Sciatic nerve (tissue), 2 donors: Measurements from ENCODE around the gene STK32C. TPM values are rescaled to one million over a fixed set of nuclear protein-coding genes. Genes with fewer than 3 reads are reported as not detected.
"Not testable (repeated sequence)": the region's sequence is repeated elsewhere in the genome, so short reads cannot be mapped to it uniquely, and the experiment has no call there.

Experiments used
- ATAC-seq: fragments of 200-7000 bp; cut with Tn5 transposase; one replicate; pipeline ENCODE4 v1.9.1; 2020; ENCODE audit warnings: mild to moderate bottlenecking, moderate library complexity
- DNase-seq: peaks from one replicate; pipeline ENCODE4 v3.0.0-alpha.2; 2020; ENCODE audit warnings: low spot score
- intact Hi-C: fragments of 100-400 bp; cut with DNase I; formaldehyde crosslinking; loops from one replicate; pipeline ENCODE4 v1.14.2; 2022
- total RNA-seq: library from RNA; stranded (reverse); fragmentation: NEBNext Ultra II Directional; extraction: Animal tissue kit (Norgen Biotek cat#: 25700); gene quantifications from one replicate; pipeline ENCODE4 v1.2.1, GENCODE V29; 2021
- donor health status: DM: no; HTN: no; CAD: no.
- donor health status: DM: no; HTN: no; CAD: no.

The STK32C gene
- total RNA-seq, 1 donor from 2014 or later = 11.1 TPM

- no peak for DNase-seq
- ATAC-seq = peak; percentile 48
- intact Hi-C loops = loop anchor here (10.0 kb wide), 1 partner anchor 125 kb away; no protein-coding TSS in a partner anchor
Measured at GRCh38 chr10:132229834-132230556, 77.8 kb downstream of the STK32C start.

GRCh38 chr10:132229096-132229495, 78.7 kb downstream of the STK32C start:
- intact Hi-C loops = loop anchor here (10.0 kb wide), 1 partner anchor 126 kb away; no protein-coding TSS in a partner anchor
- ATAC-seq = no peak

GRCh38 chr10:132228616-132229015, 79.1 kb downstream of the STK32C start:
- ATAC-seq (no peak), DNase-seq (no peak)
- intact Hi-C loops = loop anchor here (10.0 kb wide), 1 partner anchor 126 kb away; no protein-coding TSS in a partner anchor

More at GRCh38 chr10:132229096-132229495, 78.7 kb downstream of the STK32C start:
- DNase-seq = no peak

- intact Hi-C loops = loop anchor here (10.0 kb wide), 1 partner anchor 127 kb away; no protein-coding TSS in a partner anchor
- ATAC-seq = no peak
- DNase-seq = no peak
Measured at GRCh38 chr10:132227851-132228390, 79.8 kb downstream of the STK32C start.

- intact Hi-C loops = loop anchor here (10.0 kb wide), 1 partner anchor 128 kb away; no protein-coding TSS in a partner anchor
- DNase-seq (no peak), ATAC-seq (no peak)
Measured at GRCh38 chr10:132226586-132227405, 81.0 kb downstream of the STK32C start.

GRCh38 chr10:132225849-132226205, 81.9 kb downstream of the STK32C start:
- ATAC-seq (no peak), DNase-seq (no peak)
- intact Hi-C loops = loop anchor here (10.0 kb wide), 1 partner anchor 129 kb away; no protein-coding TSS in a partner anchor

GRCh38 chr10:132225073-132225848, 82.5 kb downstream of the STK32C start:
- ATAC-seq (no peak), DNase-seq (no peak)
- intact Hi-C loops = loop anchor here (10.0 kb wide), 1 partner anchor 130 kb away; no protein-coding TSS in a partner anchor

GRCh38 chr10:132224343-132225072, 83.2 kb downstream of the STK32C start:
- no peak for ATAC-seq
- intact Hi-C loops = loop anchor here (5.0 to 10.0 kb wide), 2 partner anchors 130 to 228 kb away; no protein-coding TSS in a partner anchor
- DNase-seq = no peak

- no peak for ATAC-seq
- intact Hi-C loops = loop anchor here (5.0 to 10.0 kb wide), 2 partner anchors 131 to 229 kb away; no protein-coding TSS in a partner anchor
Measured at GRCh38 chr10:132223611-132224342, 84.0 kb downstream of the STK32C start.

GRCh38 chr10:132223156-132223590, 84.6 kb downstream of the STK32C start:
- peak; percentile 88 for DNase-seq
- intact Hi-C loops = loop anchor here (5.0 to 10.0 kb wide), 2 partner anchors 132 to 229 kb away; no protein-coding TSS in a partner anchor
- ATAC-seq = peak; percentile 93

More at GRCh38 chr10:132223611-132224342, 84.0 kb downstream of the STK32C start:
- no peak for DNase-seq

GRCh38 chr10:132222726-132223125, 85.0 kb downstream of the STK32C start:
- ATAC-seq (no peak), DNase-seq (no peak)
- intact Hi-C loops = loop anchor here (5.0 to 10.0 kb wide), 2 partner anchors 132 to 230 kb away; no protein-coding TSS in a partner anchor

- ATAC-seq, DNase-seq: not testable (repeated sequence)
- intact Hi-C loops = loop anchor here (5.0 to 10.0 kb wide), 2 partner anchors 134 to 231 kb away; no protein-coding TSS in a partner anchor
Measured at GRCh38 chr10:132220996-132221395, 86.8 kb downstream of the STK32C start.

GRCh38 chr10:132220061-132220460, 87.7 kb downstream of the STK32C start:
- intact Hi-C loops = loop anchor here (5.0 to 10.0 kb wide), 2 partner anchors 135 to 232 kb away; no protein-coding TSS in a partner anchor
- DNase-seq = no peak
- no peak for ATAC-seq

- ATAC-seq = no peak
- DNase-seq = no peak
- intact Hi-C loops = no loop called here
Measured at GRCh38 chr10:132219486-132219885, 88.3 kb downstream of the STK32C start.

- intact Hi-C loops = not testable (repeated sequence)
Measured at GRCh38 chr10:132216441-132216840, 91.3 kb downstream of the STK32C start.

GRCh38 chr10:132213917-132214316, 93.8 kb downstream of the STK32C start:
- DNase-seq (no peak), ATAC-seq (no peak)
- intact Hi-C loops = no loop called here

More at GRCh38 chr10:132216441-132216840, 91.3 kb downstream of the STK32C start:
- not testable (repeated sequence) for DNase-seq, ATAC-seq

GRCh38 chr10:132212816-132213215, 94.9 kb downstream of the STK32C start:
- no peak for DNase-seq
- intact Hi-C loops = no loop called here
- no peak for ATAC-seq
